Amygdala (tissue), 56 donors: ENCODE results near the gene KRTAP12-1.
"Not testable (repeated sequence)": the region's sequence is repeated elsewhere in the genome, so short reads cannot be mapped to it uniquely, and the experiment has no call there.

Experiments
- DNase-seq, 56 donors: peaks; one replicate each; lab custom pipeline; 2025; lab: John Stamatoyannopoulos, UW

KRTAP12-1 gene

DNA sequence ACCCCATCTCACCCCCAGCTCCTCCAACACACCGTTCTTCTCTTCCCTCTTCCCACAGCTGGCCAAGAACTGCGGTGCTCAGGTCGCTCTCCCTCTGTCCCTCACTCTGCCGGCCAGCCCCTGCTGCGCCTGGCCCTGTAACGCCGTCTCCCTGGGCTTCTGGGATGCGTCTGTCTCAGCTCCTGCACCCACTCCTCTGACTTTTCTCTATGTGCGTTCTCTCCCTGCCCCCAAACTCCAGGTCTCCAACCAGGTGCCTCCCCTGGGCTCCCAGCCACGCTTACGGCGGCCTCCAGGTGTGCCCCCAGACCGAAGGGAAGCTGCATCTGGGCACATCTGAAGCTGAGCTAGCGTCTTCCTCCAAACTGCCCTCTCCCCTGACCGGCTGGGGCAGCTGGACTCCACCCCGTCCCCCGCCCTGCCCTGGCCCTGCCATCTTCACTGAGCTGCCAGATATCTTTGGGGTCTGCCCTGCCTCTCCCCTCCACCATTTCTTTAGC, 17.6 kb upstream of the KRTAP12-1 start:
- no peak for DNase-seq

GRCh38 chr21:44697811-44698734, 16.1 kb upstream of the KRTAP12-1 start:
- no peak for DNase-seq

- DNase-seq: not testable (repeated sequence)
These were observed 15.3 kb upstream of the KRTAP12-1 start, which contains the start of gene KRTAP10-12 for GRCh38 chr21:44697172-44697810. Gene KRTAP10-12, plus strand, starts transcription at chr21:44697172. Its CDS starts 30 bp downstream, at chr21:44697202.

DNA sequence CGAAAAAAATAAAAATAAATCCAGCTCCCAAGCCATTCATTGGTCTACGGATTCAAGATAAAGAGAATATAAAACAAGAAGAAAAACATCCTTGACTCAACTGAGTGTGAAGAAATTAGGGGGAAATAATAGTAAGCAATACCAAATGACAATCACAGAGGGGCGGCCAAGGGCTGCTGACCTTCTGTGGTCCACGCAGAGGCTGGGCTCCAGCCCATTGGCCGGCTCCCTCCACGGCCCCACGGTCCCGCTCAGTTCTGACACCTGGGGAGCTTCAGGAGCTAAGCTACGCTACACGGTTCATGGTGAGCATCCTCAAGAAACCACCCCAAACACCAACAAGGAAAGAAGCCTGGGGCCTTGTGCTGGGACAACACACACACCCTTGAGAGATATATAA, 14.6 kb upstream of the KRTAP12-1 start:
- no peak for DNase-seq

DNA sequence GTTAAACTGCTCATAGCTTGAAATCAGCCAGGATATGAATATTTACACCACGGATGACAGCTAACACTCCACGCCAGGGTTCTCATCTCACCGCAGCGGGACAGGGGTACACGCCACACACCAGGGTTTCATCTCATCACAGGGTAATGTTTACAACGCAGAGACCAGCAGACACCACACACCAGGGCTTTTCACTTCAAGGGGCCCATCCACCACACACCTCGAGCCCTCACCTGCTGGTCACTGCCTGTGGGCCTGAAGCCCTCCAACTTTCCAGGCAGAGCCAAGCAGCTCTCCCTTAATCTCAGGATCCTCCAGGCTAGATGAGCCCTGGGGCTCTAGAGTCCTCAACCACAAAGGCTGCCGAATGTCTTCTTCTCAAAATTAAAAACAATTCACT, 13.7 kb upstream of the KRTAP12-1 start:
- DNase-seq: no peak

DNA sequence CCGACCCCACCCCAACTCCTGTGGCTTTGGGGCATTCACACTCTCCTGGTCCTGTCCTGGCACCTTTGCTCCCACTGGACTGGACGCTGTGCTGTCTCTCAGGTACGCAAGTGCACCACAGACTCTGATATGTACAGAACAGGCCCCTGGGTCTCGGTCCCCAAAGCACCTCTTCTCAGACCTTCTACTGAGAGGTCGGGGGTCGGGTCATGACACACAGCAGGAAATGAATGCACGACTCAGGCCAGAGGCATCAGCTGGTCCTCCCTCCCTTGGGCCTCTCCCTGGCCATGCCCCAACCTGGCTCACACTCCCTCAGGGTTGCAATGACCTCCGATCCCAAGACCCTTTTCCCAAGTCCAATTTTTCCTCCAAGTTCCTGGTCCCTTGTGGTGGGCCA, 13.2 kb upstream of the KRTAP12-1 start:
- DNase-seq: no peak

- DNase-seq: no peak
These were observed 12.8 kb upstream of the KRTAP12-1 start for GRCh38 chr21:44694776-44695175.

- DNase-seq: no peak
These were observed 11.0 kb upstream of the KRTAP12-1 start for GRCh38 chr21:44692798-44693512.

GRCh38 chr21:44691686-44692085, 9.7 kb upstream of the KRTAP12-1 start:
- no peak for DNase-seq

DNA sequence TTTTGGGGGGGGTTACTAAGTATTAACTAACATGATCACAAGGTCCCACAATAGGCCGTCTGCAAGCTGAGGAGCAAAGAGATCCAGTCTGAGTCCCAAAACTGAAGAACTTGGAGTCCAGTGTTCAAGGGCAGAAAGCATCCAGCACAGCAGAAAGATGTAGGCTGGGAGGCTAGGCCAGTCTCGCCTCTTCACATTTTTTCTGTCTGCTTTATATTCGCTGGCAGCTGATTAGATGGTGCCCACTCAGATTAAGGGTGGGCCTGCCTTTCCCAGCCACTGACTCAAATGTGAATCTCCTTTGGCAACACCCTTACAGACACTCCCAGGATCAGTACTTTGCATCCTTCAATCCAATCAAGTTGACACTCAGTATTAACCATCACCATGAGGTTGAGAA, 7.8 kb upstream of the KRTAP12-1 start:
- DNase-seq: not testable (repeated sequence)

- no peak for DNase-seq
These were observed 5.7 kb upstream of the KRTAP12-1 start for GRCh38 chr21:44687671-44688070.

- DNase-seq: no peak
These were observed 5.0 kb upstream of the KRTAP12-1 start for GRCh38 chr21:44686843-44687561.

DNA sequence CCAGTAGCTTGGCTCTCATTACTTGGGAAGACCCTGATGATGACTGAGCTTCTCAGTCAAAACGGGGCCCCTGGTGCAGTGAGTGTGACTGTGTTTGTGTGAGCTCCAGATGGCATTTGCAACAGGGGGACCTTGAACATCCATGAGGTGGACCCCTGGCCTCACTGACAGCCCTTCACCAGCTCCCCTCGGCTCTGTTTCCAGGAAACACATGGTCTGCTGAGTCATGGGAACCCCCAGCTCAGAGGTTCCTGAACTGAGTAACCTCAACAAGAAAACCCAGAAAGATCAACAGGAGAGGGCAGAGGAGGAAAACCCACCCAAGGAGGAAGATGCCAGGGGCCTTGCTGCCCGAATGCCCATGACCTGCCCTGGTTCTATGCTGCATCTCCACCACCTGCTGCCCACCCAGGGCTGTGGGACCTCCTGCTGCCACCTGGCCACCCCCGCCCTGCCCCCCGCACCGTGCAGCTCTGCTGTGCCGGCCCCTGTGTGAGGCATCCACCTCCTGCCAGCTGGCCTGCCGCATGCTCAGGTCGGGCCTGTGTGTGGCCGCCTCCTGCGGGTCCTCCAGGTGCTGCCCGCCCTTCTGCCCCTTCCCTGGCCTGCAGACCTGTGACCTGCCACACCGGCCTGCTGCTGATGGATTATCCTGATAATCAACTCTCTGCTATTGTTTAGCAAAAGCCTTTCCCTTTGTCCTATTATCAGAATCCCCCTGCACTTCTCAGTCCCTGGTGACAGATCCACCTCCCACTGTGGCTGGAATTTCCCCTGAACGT, 4.2 kb upstream of the KRTAP12-1 start:
- DNase-seq: no peak

DNA sequence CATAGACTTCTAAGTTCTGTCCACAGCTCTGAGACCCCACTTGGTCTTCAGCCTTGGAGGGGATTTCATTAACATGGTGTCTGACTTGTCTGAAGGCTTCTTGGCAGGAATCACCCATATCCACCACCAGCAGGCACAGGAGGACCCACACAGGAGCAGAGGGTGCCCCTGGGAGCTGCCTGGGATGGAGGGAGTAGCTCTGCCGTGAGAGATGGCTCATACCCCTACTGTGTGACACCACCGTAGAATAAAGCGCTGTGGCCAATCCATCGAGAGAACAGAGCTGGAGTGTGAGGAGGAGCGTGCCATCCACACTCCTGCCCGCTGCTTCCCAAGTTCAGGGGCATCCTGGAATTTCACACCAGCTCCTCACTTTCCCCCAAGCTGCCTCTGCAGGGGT, 3.1 kb upstream of the KRTAP12-1 start:
- DNase-seq: not testable (repeated sequence)

GRCh38 chr21:44684483-44684882, 2.5 kb upstream of the KRTAP12-1 start:
- no peak for DNase-seq

- DNase-seq: no peak
These were observed 2.1 kb upstream of the KRTAP12-1 start for GRCh38 chr21:44684077-44684476.

- no peak for DNase-seq
These were observed 703 bp upstream of the KRTAP12-1 start for GRCh38 chr21:44682580-44683151.

- no peak for DNase-seq
These were observed 811 bp downstream of the KRTAP12-1 start for GRCh38 chr21:44681152-44681551.

GRCh38 chr21:44677881-44678280, 4.1 kb downstream of the KRTAP12-1 start:
- DNase-seq: no peak
